Uterus (tissue), 2 donors: ENCODE data around the gene NOVA2.

Experiments
- POLR2A ChIP-seq, 2 donors: fragments of 450-650 bp; IDR thresholded peaks; one replicate each; pipeline ENCODE4 v1.6.1; 2016; ENCODE audit warnings: antibody characterized with exemption in 2 of 2, mild to moderate bottlenecking in 1 of 2, moderate library complexity in 1 of 2
- TF ChIP-seq, protein P1 (sequence below), 4 experiments: fragments of 200-600 bp in 2 of 4; fragments of 450-650 bp in 2 of 4; sonication (generic) in 2 of 4; IDR thresholded peaks; one replicate each; pipeline ENCODE4 v1.5.1; 2016 to 2019; ENCODE audit warnings: antibody characterized with exemption in 4 of 4, mild to moderate bottlenecking in 2 of 4, moderate library complexity in 1 of 4

DNA sequence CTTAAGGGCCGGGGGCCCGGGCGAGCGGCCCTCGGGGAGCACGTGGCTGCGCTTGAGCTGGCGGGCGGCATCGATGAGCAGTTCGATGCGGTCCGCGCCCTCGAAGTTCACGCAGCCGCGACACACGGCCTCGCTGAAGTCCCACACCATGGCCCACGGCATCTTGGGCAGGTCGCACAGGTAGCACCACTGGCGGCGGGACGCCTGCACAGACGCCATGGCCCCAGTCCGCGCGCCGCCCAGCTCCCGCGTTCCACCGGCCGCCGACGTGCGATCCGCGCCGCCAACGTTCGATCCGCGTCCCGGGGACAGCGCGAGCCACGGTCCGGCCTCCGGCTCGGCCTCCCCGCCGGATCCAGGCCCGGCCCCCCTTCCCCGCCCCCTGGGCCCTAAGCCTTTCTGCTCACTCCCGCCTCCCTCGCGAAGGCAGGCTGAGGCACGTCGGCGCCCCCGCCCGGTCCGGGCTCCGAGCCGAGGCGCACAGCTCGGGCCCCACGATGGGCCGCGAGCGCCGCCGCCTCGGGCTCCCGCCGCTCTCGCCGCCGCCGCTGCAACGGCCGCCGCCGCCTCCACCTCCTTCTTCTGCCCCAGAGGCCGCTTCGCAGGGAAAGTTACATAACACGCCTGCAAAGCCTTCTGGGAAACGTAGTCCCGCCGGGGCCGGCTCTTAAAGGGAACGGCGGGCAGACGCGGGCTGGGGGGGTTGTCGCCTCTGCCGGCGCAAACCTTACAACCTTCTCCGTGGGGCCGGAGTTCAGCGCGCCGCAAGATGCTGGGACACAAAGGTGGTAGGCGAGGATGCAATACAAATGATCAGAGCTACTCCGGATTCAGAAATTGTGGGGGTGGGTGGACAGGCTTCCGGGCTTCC, 87.9 kb downstream of the NOVA2 start, which contains the start of gene IRF2BP1:
- TF ChIP-seq, protein P1, sequence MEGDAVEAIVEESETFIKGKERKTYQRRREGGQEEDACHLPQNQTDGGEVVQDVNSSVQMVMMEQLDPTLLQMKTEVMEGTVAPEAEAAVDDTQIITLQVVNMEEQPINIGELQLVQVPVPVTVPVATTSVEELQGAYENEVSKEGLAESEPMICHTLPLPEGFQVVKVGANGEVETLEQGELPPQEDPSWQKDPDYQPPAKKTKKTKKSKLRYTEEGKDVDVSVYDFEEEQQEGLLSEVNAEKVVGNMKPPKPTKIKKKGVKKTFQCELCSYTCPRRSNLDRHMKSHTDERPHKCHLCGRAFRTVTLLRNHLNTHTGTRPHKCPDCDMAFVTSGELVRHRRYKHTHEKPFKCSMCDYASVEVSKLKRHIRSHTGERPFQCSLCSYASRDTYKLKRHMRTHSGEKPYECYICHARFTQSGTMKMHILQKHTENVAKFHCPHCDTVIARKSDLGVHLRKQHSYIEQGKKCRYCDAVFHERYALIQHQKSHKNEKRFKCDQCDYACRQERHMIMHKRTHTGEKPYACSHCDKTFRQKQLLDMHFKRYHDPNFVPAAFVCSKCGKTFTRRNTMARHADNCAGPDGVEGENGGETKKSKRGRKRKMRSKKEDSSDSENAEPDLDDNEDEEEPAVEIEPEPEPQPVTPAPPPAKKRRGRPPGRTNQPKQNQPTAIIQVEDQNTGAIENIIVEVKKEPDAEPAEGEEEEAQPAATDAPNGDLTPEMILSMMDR (IDR thresholded peaks at IDR 0.05): peak in 1 of 4 experiments; percentile 36
- peak; percentile 81 to 89 for TF ChIP-seq POLR2A (IDR thresholded peaks at IDR 0.05)
